Testis (tissue), 3 donors: Measurements from ENCODE around the gene DCDC2C. TPM values are rescaled to one million over a fixed set of nuclear protein-coding genes. Genes with fewer than 3 reads are reported as not detected.

ENCODE experiments used
- DNase-seq: peaks from one replicate; pipeline ENCODE4 v3.0.0-alpha.2; 2019
- H3K27ac ChIP-seq, 2 donors: fragments of 200-600 bp; sonication (generic); one replicate each; pipeline ENCODE4 v1.5.1; 2019
- H3K27me3 ChIP-seq: fragments of 200-600 bp; sonication (generic); one replicate; pipeline ENCODE4 v1.5.1; 2019
- H3K36me3 ChIP-seq: fragments of 200-600 bp; sonication (generic); one replicate; pipeline ENCODE4 v1.5.1; 2017; ENCODE audit warnings: low read depth; ENCODE audit errors: missing control alignments
- H3K4me1 ChIP-seq: fragments of 200-600 bp; sonication (generic); one replicate; pipeline ENCODE4 v1.5.1; 2019
- H3K4me3 ChIP-seq, 2 donors: fragments of 200-600 bp; sonication (generic); one replicate each; pipeline ENCODE4 v1.5.1; 2017 to 2019
- H3K9me3 ChIP-seq: fragments of 200-600 bp; sonication (generic); one replicate; pipeline ENCODE4 v1.5.1; 2017
- CTCF ChIP-seq, 3 experiments: fragments of 450-650 bp in 2 of 3; fragments of 200-600 bp in 1 of 3; sonication (generic) in 1 of 3; IDR thresholded peaks; one replicate each; pipeline ENCODE4 v1.5.1; 2016 to 2019; ENCODE audit warnings: antibody characterized with exemption in 3 of 3, mild to moderate bottlenecking in 2 of 3, moderate library complexity in 1 of 3
- POLR2A ChIP-seq: fragments of 450-650 bp; IDR thresholded peaks from one replicate; pipeline ENCODE4 v1.6.1; 2017; ENCODE audit warnings: antibody characterized with exemption, mild to moderate bottlenecking, moderate library complexity
- WGBS, 2 donors: methylation state at CpG; one replicate each; pipeline ENCODE4 v1.1.5; 2018; 5-methylcytosine and 5-hydroxymethylcytosine counted together
- intact Hi-C: fragments of 100-400 bp; cut with DNase I; formaldehyde crosslinking; loops from one replicate; pipeline ENCODE4 v1.15.1; 2023; ENCODE audit warnings: low total_unique reads
- polyA plus RNA-seq: library from polyadenylated mRNA; stranded (reverse); fragments of 350-450 nt; fragmentation: Illumina TruSeq; extraction: RNeasy Lipid Tissue Mini Kit (QIAGEN cat#74804); gene quantifications from one replicate; pipeline ENCODE4 v1.2.3, GENCODE V29; 2014; ENCODE audit warnings: low read depth, low replicate concordance; ENCODE audit not compliant: insufficient read depth
- total RNA-seq, 2 donors: library from RNA; depleted of rRNA; stranded (reverse); fragments of >200 nt; gene quantifications; one replicate each; pipeline ENCODE4 v1.2.3, GENCODE V29; 2016

DCDC2C gene
- total and polyA plus RNA-seq, 3 donors from 2014 or later = 9.9 to 12.1 (median 10.6) TPM

GRCh38 chr2:3666613-3666975, 36.8 kb upstream of the DCDC2C start:
- TF ChIP-seq POLR2A (no peak), CTCF (IDR thresholded peaks at IDR 0.05) (no peak)
- Histone ChIP-seq H3K4me3 (no peak overlapping the region), H3K27me3 (no peaks in the 10 kb centered on the region), H3K4me1 (no peaks in the 10 kb centered on the region), H3K36me3 (no peaks in the 10 kb centered on the region), H3K27ac (no peak overlapping the region), H3K9me3 (no peaks in the 10 kb centered on the region)
- intact Hi-C loops = no loop called here
- no peak for DNase-seq
- WGBS, 2 donors = 93 to 98% methylated on average over 17 to 18 of the region's 18 CpGs

DNA sequence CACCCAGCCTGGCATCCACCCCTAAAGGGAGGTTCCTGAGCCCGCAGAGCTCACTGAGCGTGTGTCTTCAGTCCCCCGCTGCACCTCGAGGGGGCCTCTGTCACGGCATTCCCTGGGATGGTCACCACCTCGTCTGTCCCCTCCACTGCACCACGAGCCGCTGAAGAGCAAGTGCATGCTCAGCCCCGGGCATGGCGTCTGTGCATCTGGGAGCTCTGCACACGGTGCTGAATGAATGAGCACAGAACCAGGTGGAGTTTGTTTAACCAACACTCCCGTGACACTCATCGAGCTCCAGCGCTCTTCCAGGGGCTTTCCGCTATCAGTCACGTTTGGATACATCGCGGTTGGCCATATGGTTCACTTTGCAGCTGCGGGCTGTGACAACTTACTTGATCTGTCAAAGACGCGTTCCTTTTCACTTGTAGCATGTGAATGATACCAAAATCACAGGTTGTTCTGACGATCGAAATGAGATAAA, 36.2 kb upstream of the DCDC2C start:
- no peak for TF ChIP-seq POLR2A
- Histone ChIP-seq H3K36me3 (no peaks in the 10 kb centered on the region), H3K27me3 (no peaks in the 10 kb centered on the region), H3K4me1 (no peaks in the 10 kb centered on the region), H3K9me3 (no peaks in the 10 kb centered on the region), H3K27ac (no peak overlapping the region), H3K4me3 (no peak overlapping the region)
- DNase-seq = no peak
- 88 to 90% methylated on average over 23 of the region's 23 CpGs for WGBS, 2 donors
- intact Hi-C loops = no loop called here

GRCh38 chr2:3669656-3670055, 33.7 kb upstream of the DCDC2C start:
- Histone ChIP-seq H3K4me1 (no peaks in the 10 kb centered on the region), H3K27ac (no peak overlapping the region), H3K36me3 (no peaks in the 10 kb centered on the region), H3K4me3 (no peak overlapping the region), H3K27me3 (no peaks in the 10 kb centered on the region), H3K9me3 (no peaks in the 10 kb centered on the region)
- DNase-seq = no peak
- TF ChIP-seq POLR2A = no peak
- no peak for TF ChIP-seq CTCF (IDR thresholded peaks at IDR 0.05)
- intact Hi-C loops = no loop called here
- WGBS, 2 donors = 83 to 86% methylated on average over 8 of the region's 8 CpGs

GRCh38 chr2:3670376-3670775, 33.0 kb upstream of the DCDC2C start:
- H3K27me3 ChIP-seq = no peaks in the 10 kb centered on the region
- H3K36me3 ChIP-seq = no peaks in the 10 kb centered on the region
- no peak overlapping the region for H3K4me3 ChIP-seq
- H3K4me1 ChIP-seq = no peaks in the 10 kb centered on the region
- WGBS, 2 donors = 91 to 95% methylated on average over 10 to 15 of the region's 15 CpGs
- no peak overlapping the region for H3K27ac ChIP-seq
- DNase-seq = no peak
- no peaks in the 10 kb centered on the region for H3K9me3 ChIP-seq
- TF ChIP-seq POLR2A (no peak), CTCF (IDR thresholded peaks at IDR 0.05) (no peak)
- intact Hi-C loops = no loop called here

GRCh38 chr2:3670941-3671340, 32.4 kb upstream of the DCDC2C start:
- Histone ChIP-seq H3K4me3 (no peak overlapping the region), H3K4me1 (no peaks in the 10 kb centered on the region), H3K36me3 (no peaks in the 10 kb centered on the region), H3K9me3 (no peaks in the 10 kb centered on the region), H3K27ac (no peak overlapping the region), H3K27me3 (no peaks in the 10 kb centered on the region)
- intact Hi-C loops = no loop called here
- TF ChIP-seq POLR2A = no peak
- no peak for TF ChIP-seq CTCF (IDR thresholded peaks at IDR 0.05)
- no peak for DNase-seq
- WGBS, 2 donors = 79 to 88% methylated on average over 11 of the region's 11 CpGs
